ENCODE data around the gene NR1H3. TPM values are rescaled to one million over a fixed set of nuclear protein-coding genes. Genes with fewer than 3 reads are reported as not detected.

The NR1H3 gene
- total RNA-seq, 3 donors from 2014 or later: 56.1 to 92.4 (median 91.1) TPM

DNA sequence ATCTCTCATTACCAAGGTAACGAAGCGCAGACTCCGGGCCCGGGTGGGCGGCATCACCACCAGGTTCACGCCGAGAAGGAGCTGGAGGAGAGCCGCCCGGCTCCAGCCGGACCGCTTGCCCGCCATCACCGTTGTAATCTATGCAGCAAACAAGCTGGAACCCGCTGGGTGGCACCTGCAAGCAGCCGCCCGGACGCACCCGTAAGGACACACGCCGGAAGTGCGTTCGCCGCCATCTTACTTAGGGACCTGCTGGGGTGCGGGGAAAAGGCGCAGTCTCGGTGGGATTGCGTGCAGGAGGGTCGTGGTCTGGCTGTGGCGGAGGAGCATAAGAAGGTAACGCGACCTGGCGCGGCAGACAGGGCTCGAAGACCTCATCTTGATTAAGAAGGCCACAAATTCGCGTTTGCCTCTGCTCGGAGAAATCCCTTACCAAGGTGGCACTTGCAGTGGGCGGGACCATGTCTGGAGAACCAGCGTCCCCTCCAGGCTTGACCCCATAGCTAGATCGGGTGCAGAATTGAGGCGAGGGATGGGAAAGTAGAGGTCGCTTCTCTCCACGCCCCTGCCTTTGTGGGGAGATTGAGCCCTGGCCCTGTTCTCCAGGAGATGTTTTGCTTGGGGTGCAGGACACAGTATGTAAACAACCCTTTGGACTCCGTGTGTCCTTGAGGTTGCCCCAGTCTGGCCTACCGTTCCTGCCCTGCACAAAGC is 9.0 kb upstream of the NR1H3 start, which contains the start of gene ACP2:
ACP2 (minus strand) TSS at position 151 of the 714 bp plus-strand sequence; CDS start at position 126, 25 bp downstream.
- peak; percentile 86 to 88 for DNase-seq (ENCODE audit: low spot score in 2 of 2)
- TF ChIP-seq, protein P1, sequence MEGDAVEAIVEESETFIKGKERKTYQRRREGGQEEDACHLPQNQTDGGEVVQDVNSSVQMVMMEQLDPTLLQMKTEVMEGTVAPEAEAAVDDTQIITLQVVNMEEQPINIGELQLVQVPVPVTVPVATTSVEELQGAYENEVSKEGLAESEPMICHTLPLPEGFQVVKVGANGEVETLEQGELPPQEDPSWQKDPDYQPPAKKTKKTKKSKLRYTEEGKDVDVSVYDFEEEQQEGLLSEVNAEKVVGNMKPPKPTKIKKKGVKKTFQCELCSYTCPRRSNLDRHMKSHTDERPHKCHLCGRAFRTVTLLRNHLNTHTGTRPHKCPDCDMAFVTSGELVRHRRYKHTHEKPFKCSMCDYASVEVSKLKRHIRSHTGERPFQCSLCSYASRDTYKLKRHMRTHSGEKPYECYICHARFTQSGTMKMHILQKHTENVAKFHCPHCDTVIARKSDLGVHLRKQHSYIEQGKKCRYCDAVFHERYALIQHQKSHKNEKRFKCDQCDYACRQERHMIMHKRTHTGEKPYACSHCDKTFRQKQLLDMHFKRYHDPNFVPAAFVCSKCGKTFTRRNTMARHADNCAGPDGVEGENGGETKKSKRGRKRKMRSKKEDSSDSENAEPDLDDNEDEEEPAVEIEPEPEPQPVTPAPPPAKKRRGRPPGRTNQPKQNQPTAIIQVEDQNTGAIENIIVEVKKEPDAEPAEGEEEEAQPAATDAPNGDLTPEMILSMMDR (IDR thresholded peaks at IDR 0.05): no peak
- peak; percentile 75 to 86 (median 82) for TF ChIP-seq POLR2AphosphoS5 (IDR thresholded peaks at IDR 0.05)
- no peak for TF ChIP-seq POLR2A (IDR thresholded peaks at IDR 0.05)
- Histone ChIP-seq H3K9me3 (no peaks in the 10 kb centered on the region), H3K4me1 (peaks cover 10% of the 10 kb centered on the region in 2 donors), H3K4me3 (peak within 1 kb of the TSS; percentile 72 to 95 (median 79)), H3K27ac (peak within 1 kb of the TSS; percentile 90 to 91), H3K27me3 (no peaks in the 10 kb centered on the region), H3K36me3 (no peaks in the 10 kb centered on the region)
- intact Hi-C loops (cut with DNase I; ENCODE audit: low total_unique reads): no loop called here

DNA sequence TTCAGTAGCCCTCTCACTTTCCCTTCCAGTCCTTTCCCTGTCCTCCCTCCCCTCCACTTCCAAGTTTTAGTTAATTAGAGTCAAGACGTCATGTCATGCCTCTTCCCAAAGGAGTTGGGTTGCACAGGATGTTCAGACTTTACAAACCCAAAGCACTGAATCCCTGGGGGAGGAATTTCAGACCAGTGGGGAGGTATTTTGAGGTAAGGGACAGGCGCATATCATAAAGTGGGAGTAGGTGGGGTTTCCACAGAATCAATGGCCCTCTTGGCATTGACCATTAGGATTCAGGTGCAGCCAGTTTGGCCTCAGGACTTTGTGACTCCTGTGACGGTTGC is 8.4 kb upstream of the NR1H3 start:
- DNase-seq (ENCODE audit: low spot score in 2 of 2): no peak
- TF ChIP-seq, protein P1 (IDR thresholded peaks at IDR 0.05): no peak
- TF ChIP-seq POLR2AphosphoS5 (IDR thresholded peaks at IDR 0.05): no peak
- no peak for TF ChIP-seq POLR2A (IDR thresholded peaks at IDR 0.05)
- Histone ChIP-seq H3K4me3 (peak overlapping the region; percentile 72 to 95 (median 79)), H3K9me3 (no peaks in the 10 kb centered on the region), H3K4me1 (peaks cover 10% of the 10 kb centered on the region in 2 donors), H3K36me3 (no peaks in the 10 kb centered on the region), H3K27ac (peak overlapping the region; percentile 90 to 91), H3K27me3 (no peaks in the 10 kb centered on the region)
- intact Hi-C loops (cut with DNase I; ENCODE audit: low total_unique reads): no loop called here

DNA sequence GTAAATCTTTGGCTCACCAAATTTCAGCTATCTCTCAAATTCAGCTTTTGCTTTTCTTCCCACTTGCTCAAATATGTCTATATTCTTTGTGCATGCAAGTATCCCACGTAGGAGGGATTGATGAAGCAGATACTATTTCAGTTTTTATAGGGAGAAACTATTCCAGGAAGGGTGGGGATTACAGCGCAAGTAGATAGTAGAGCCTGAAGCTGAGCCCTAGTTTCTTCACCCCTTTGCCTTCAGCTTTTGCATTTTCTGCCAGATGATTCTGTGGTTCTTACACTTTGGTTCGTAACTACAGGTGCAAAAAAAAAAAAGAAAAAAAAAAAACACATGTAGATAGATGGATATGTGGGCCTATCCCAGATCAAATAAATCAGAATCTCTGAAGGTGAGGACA is 6.0 kb upstream of the NR1H3 start:
- no peaks in the 10 kb centered on the region for H3K36me3 ChIP-seq
- TF ChIP-seq, protein P1 (IDR thresholded peaks at IDR 0.05): no peak
- no peak for TF ChIP-seq POLR2A (IDR thresholded peaks at IDR 0.05)
- TF ChIP-seq POLR2AphosphoS5 (IDR thresholded peaks at IDR 0.05): no peak
- no peak overlapping the region for H3K4me3 ChIP-seq
- H3K4me1 ChIP-seq: peaks cover 10% of the 10 kb centered on the region in 2 donors
- H3K9me3 ChIP-seq: no peaks in the 10 kb centered on the region
- no peak overlapping the region for H3K27ac ChIP-seq
- H3K27me3 ChIP-seq: no peaks in the 10 kb centered on the region
- DNase-seq (ENCODE audit: low spot score in 2 of 2): no peak
- intact Hi-C loops (cut with DNase I; ENCODE audit: low total_unique reads): loop anchor here (10.0 kb wide), 1 partner anchor 67 kb away; the partner anchor contains the start of gene PACSIN3

DNA sequence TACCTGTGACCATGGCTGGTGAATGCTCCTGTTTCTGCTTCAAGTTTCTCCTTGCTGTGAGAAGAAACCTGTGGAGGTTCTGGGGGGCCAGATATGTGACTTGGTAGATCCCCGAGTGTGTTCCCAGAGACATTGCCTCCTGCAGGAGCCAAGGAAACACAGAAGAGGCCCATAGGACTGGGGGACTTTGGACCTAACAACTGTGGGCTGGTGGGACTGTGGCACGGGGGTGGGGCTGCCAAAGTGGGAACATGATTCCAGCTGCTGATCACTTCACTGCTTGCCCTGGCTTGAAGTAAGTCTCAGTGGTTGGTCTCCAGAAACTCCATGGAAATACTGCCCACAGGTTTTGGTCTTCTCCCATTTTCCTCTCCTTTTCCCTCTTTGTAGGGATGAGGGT is 4.1 kb upstream of the NR1H3 start:
- Histone ChIP-seq H3K9me3 (no peaks in the 10 kb centered on the region), H3K27me3 (no peaks in the 10 kb centered on the region), H3K4me1 (peaks cover 4 to 7% of the 10 kb centered on the region in 2 donors), H3K27ac (peak overlapping the region; percentile 84 to 92), H3K4me3 (no peak overlapping the region), H3K36me3 (no peaks in the 10 kb centered on the region)
- TF ChIP-seq POLR2AphosphoS5 (IDR thresholded peaks at IDR 0.05): no peak
- no peak for TF ChIP-seq POLR2A (IDR thresholded peaks at IDR 0.05)
- TF ChIP-seq, protein P1 (IDR thresholded peaks at IDR 0.05): no peak
- intact Hi-C loops (cut with DNase I; ENCODE audit: low total_unique reads): loop anchor here (10.0 kb wide), 1 partner anchor 69 kb away; the partner anchor contains the start of gene PACSIN3
- no peak for DNase-seq (ENCODE audit: low spot score in 2 of 2)

DNA sequence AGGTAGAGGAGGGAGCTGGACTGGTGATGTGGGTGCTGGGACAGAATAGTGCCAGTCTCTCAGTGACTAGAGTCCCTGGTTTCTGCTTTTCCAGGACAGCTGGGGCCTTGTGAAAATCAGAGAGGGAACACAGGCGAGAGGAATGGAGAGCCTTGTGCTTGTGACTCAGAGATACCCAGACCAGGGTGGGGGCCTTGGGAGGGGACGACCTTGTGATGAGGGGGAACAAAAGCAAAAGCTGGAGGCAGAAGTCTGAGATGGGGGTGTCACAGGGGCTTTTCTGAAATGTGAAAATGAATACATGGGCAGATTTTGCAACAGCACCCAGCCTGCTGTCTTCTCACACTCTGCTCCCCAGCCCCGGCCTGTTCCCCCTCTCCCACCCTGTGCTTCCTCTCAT is 3.4 kb upstream of the NR1H3 start:
- intact Hi-C loops (cut with DNase I; ENCODE audit: low total_unique reads): loop anchor here (10.0 kb wide), 1 partner anchor 70 kb away; the partner anchor contains the start of gene PACSIN3
- no peaks in the 10 kb centered on the region for H3K36me3 ChIP-seq

More for the DNA sequence above, 3.4 kb upstream of the NR1H3 start:
- H3K27ac ChIP-seq: peak overlapping the region; percentile 84 to 92
- H3K27me3 ChIP-seq: no peaks in the 10 kb centered on the region
- peaks cover 4 to 5% of the 10 kb centered on the region in 2 donors for H3K4me1 ChIP-seq
- no peak for DNase-seq (ENCODE audit: low spot score in 2 of 2)
- H3K4me3 ChIP-seq: peak overlapping the region in 1 of 3 donors; percentile 34
- TF ChIP-seq, protein P1 (IDR thresholded peaks at IDR 0.05): no peak
- TF ChIP-seq POLR2A (IDR thresholded peaks at IDR 0.05) (no peak), POLR2AphosphoS5 (IDR thresholded peaks at IDR 0.05) (no peak)
- H3K9me3 ChIP-seq: no peaks in the 10 kb centered on the region
